ENCODE measurements around the gene FRZB. TPM values are rescaled to one million over a fixed set of nuclear protein-coding genes. Genes with fewer than 3 reads are reported as not detected.
A peak's percentile ranks its signal among the peaks of the same experiment; 100 is the strongest.
"Not testable (repeated sequence)": the region's sequence is repeated elsewhere in the genome, so short reads cannot be mapped to it uniquely, and the experiment has no call there.

FRZB gene
- total RNA-seq, 1 experiment from 2014 or later = not detected

- no peaks in the 10 kb centered on the region for H3K27me3 ChIP-seq
- H3K4me3 ChIP-seq = no peak overlapping the region
- DNase-seq = no peak
- H3K36me3 ChIP-seq = no peaks in the 10 kb centered on the region
- H3K9me3 ChIP-seq = no peaks in the 10 kb centered on the region
Observed at GRCh38 chr2:182895169-182895568, 28.7 kb upstream of the FRZB start.

- peak; percentile 23 for DNase-seq
- H3K9me3 ChIP-seq = no peaks in the 10 kb centered on the region
- no peak overlapping the region for H3K4me3 ChIP-seq
- no peaks in the 10 kb centered on the region for H3K27me3 ChIP-seq
- no peaks in the 10 kb centered on the region for H3K36me3 ChIP-seq
Observed at GRCh38 chr2:182894174-182894573, 27.7 kb upstream of the FRZB start.

GRCh38 chr2:182893666-182894065 lies 27.2 kb upstream of the FRZB start:
- Histone ChIP-seq H3K36me3 (no peaks in the 10 kb centered on the region), H3K9me3 (no peaks in the 10 kb centered on the region), H3K27me3 (no peaks in the 10 kb centered on the region), H3K4me3 (no peak overlapping the region)
- DNase-seq = no peak

GRCh38 chr2:182893035-182893434 lies 26.6 kb upstream of the FRZB start:
- not testable (repeated sequence) for DNase-seq, H3K36me3 ChIP-seq, H3K4me3 ChIP-seq

GRCh38 chr2:182891611-182892010 lies 25.2 kb upstream of the FRZB start:
- H3K9me3 ChIP-seq = no peaks in the 10 kb centered on the region
- H3K27me3 ChIP-seq = no peaks in the 10 kb centered on the region
- no peak for DNase-seq
- no peaks in the 10 kb centered on the region for H3K36me3 ChIP-seq
- H3K4me3 ChIP-seq = no peak overlapping the region

More at GRCh38 chr2:182893035-182893434, 26.6 kb upstream of the FRZB start:
- H3K27me3 ChIP-seq, H3K9me3 ChIP-seq: not testable (repeated sequence)

GRCh38 chr2:182890773-182891378 lies 24.4 kb upstream of the FRZB start:
- H3K27me3 ChIP-seq = no peaks in the 10 kb centered on the region
- no peak for DNase-seq
- no peaks in the 10 kb centered on the region for H3K36me3 ChIP-seq
- H3K4me3 ChIP-seq = no peak overlapping the region
- no peaks in the 10 kb centered on the region for H3K9me3 ChIP-seq

GRCh38 chr2:182890305-182890704 lies 23.9 kb upstream of the FRZB start:
- H3K36me3 ChIP-seq = no peaks in the 10 kb centered on the region
- H3K27me3 ChIP-seq = no peaks in the 10 kb centered on the region
- no peaks in the 10 kb centered on the region for H3K9me3 ChIP-seq
- DNase-seq = no peak
- H3K4me3 ChIP-seq = no peak overlapping the region

- H3K9me3 ChIP-seq = no peaks in the 10 kb centered on the region
- no peaks in the 10 kb centered on the region for H3K36me3 ChIP-seq
- no peaks in the 10 kb centered on the region for H3K27me3 ChIP-seq
- no peak overlapping the region for H3K4me3 ChIP-seq
- DNase-seq = no peak
Observed at GRCh38 chr2:182887753-182888415, 21.4 kb upstream of the FRZB start.

GRCh38 chr2:182887093-182887492 lies 20.7 kb upstream of the FRZB start:
- H3K36me3 ChIP-seq = no peaks in the 10 kb centered on the region
- DNase-seq = no peak
- H3K9me3 ChIP-seq = no peaks in the 10 kb centered on the region
- H3K27me3 ChIP-seq = no peaks in the 10 kb centered on the region
- H3K4me3 ChIP-seq = no peak overlapping the region

- no peaks in the 10 kb centered on the region for H3K27me3 ChIP-seq
- H3K9me3 ChIP-seq = no peaks in the 10 kb centered on the region
- H3K4me3 ChIP-seq = no peak overlapping the region
- DNase-seq = no peak
- no peaks in the 10 kb centered on the region for H3K36me3 ChIP-seq
Observed at GRCh38 chr2:182885771-182886170, 19.3 kb upstream of the FRZB start.

GRCh38 chr2:182883451-182883850 lies 17.0 kb upstream of the FRZB start:
- no peak overlapping the region for H3K4me3 ChIP-seq
- no peak for DNase-seq
- no peaks in the 10 kb centered on the region for H3K36me3 ChIP-seq
- H3K27me3 ChIP-seq = no peaks in the 10 kb centered on the region
- H3K9me3 ChIP-seq = peaks cover 3% of the 10 kb centered on the region; the same call in 1 of the 2 replicates

GRCh38 chr2:182880100-182880499 lies 13.7 kb upstream of the FRZB start:
- not testable (repeated sequence) for H3K9me3 ChIP-seq, DNase-seq, H3K27me3 ChIP-seq, H3K4me3 ChIP-seq, H3K36me3 ChIP-seq

- not testable (repeated sequence) for H3K9me3 ChIP-seq, H3K36me3 ChIP-seq, H3K27me3 ChIP-seq, DNase-seq, H3K4me3 ChIP-seq
Observed at GRCh38 chr2:182876653-182877052, 10.2 kb upstream of the FRZB start.

GRCh38 chr2:182870227-182870626 lies 3.8 kb upstream of the FRZB start:
- H3K36me3 ChIP-seq = no peaks in the 10 kb centered on the region
- H3K27me3 ChIP-seq = no peaks in the 10 kb centered on the region
- H3K9me3 ChIP-seq = no peaks in the 10 kb centered on the region
- DNase-seq = no peak
- no peak overlapping the region for H3K4me3 ChIP-seq

GRCh38 chr2:182868054-182868796 lies 1.8 kb upstream of the FRZB start:
- Histone ChIP-seq H3K9me3 (no peaks in the 10 kb centered on the region), H3K4me3 (no peak overlapping the region), H3K36me3 (no peaks in the 10 kb centered on the region), H3K27me3 (no peaks in the 10 kb centered on the region)
- no peak for DNase-seq

- Histone ChIP-seq H3K27me3 (no peaks in the 10 kb centered on the region), H3K9me3 (no peaks in the 10 kb centered on the region), H3K36me3 (no peaks in the 10 kb centered on the region), H3K4me3 (peak overlapping the region; percentile 39)
- DNase-seq = no peak
Observed at GRCh38 chr2:182867426-182868053, 1.1 kb upstream of the FRZB start.

GRCh38 chr2:182866095-182866460 lies 359 bp downstream of the FRZB start:
- Histone ChIP-seq H3K27me3 (no peaks in the 10 kb centered on the region), H3K4me3 (peak overlapping the region; percentile 39), H3K9me3 (no peaks in the 10 kb centered on the region), H3K36me3 (no peaks in the 10 kb centered on the region)
- DNase-seq = no peak

Measured in MG63 (cell line).